ENCODE data around the gene NKPD1. TPM values are rescaled to one million over a fixed set of nuclear protein-coding genes. Genes with fewer than 3 reads are reported as not detected.
A peak's percentile ranks its signal among the peaks of the same experiment; 100 is the strongest.

NKPD1 gene
- total and polyA plus RNA-seq, 9 of the 15 experiments (the other 6 are each of a cell fraction or from before 2014, with no cell fraction given), result 0.03 to 0.09 (median 0.04) TPM; not detected in 5

- TF ChIP-seq NR4A1 (CRISPR knock-in tag; IDR thresholded peaks at IDR 0.05), result no peak
- no peak for TF ChIP-seq NR4A1 (tag; IDR thresholded peaks at IDR 0.05)
- TF ChIP-seq MBD2 (IDR thresholded peaks at IDR 0.05; ENCODE audit: borderline replicate concordance, low read depth), result no peak
Observed at GRCh38 chr19:45180936-45181335, 20.2 kb upstream of the NKPD1 start (continued).

- H2AFZ ChIP-seq (ENCODE audit: low read depth, low read length), result peak overlapping the region; percentile 94
- DNase-seq (ENCODE audit: extremely low read depth in 1 of 4, low spot score in 3 of 4), result peak in 3 of 4 experiments; percentile 32 to 42 (median 41)
- H3K79me2 ChIP-seq (ENCODE audit: control insufficient read depth, insufficient read depth, low read length), result peaks cover 42% of the 10 kb centered on the region
- intact Hi-C loops (cut with micrococcal nuclease) (no loop called here), in situ Hi-C loops (cut with MboI) (no loop called here)
- ATAC-seq, result no peak
- WGBS (ENCODE audit: insufficient coverage, low coverage, missing lambda C conversion rate), result 4% methylated on average over 9 of the region's 9 CpGs
- no peaks in the 10 kb centered on the region for H4K20me1 ChIP-seq (replicated peaks; ENCODE audit: control insufficient read depth, insufficient read depth, low read length)
- H3K4me2 ChIP-seq (ENCODE audit: insufficient read depth, low read length), result peak overlapping the region; percentile 93
- peak overlapping the region; percentile 72 for H3K4me3 ChIP-seq
- H3K9ac ChIP-seq (ENCODE audit: insufficient read depth in 1 of 2, low read depth in 2 of 2, low read length in 2 of 2), result peak overlapping the region; percentile 80 to 99
- no peaks in the 10 kb centered on the region for H3K9me3 ChIP-seq (replicated peaks; ENCODE audit: control insufficient read depth, insufficient read depth, low read depth, low read length)
- peak overlapping the region; percentile 74 for H3K27ac ChIP-seq (ENCODE audit: extremely low read depth, low read depth, low read length)
- H3K36me3 ChIP-seq (ENCODE audit: control insufficient read depth, insufficient read depth, low read length), result peaks cover 13% of the 10 kb centered on the region; the same call in 2 of the 3 replicates
- ChIA-PET POLR2A (interaction anchor here (0.6 to 1.8 kb wide), 6 partner anchors 10 to 151 kb away, joined by 3 to 6 read pairs (median 4); partner anchors contain the start of gene EXOC3L2), CTCF (ENCODE audit: low intra/inter-chr PET ratio) (interaction anchor here (0.6 kb wide), 1 partner anchor 190 kb away, joined by 4 read pairs; no protein-coding TSS in a partner anchor)
- H3K9me1 ChIP-seq (ENCODE audit: control insufficient read depth, insufficient read depth, low read length), result no peaks in the 10 kb centered on the region
- no TSS peak for BruUV-seq (replicated peaks)
- H3K4me1 ChIP-seq (replicated peaks in 1 of 2; ENCODE audit: control insufficient read depth in 2 of 2, insufficient read depth in 2 of 2, low read length in 2 of 2), result peaks cover 14 to 43% of the 10 kb centered on the region in 2 experiments
- no peaks in the 10 kb centered on the region for H3K27me3 ChIP-seq (ENCODE audit: control insufficient read depth in 2 of 2, insufficient read depth in 2 of 2, low read length in 2 of 2)
- no peak for FAIRE-seq
- TF ChIP-seq SMARCA4 (IDR thresholded peaks at IDR 0.05), result no peak
- no peak for TF ChIP-seq TFAP4 (CRISPR knock-in tag; IDR thresholded peaks at IDR 0.05; ENCODE audit: borderline replicate concordance)
- no peak; the same call in 1 of the 2 replicates for TF ChIP-seq KAT7 (CRISPR knock-in tag; IDR thresholded peaks at IDR 0.05; ENCODE audit: borderline replicate concordance)
- no peak for TF ChIP-seq ESRRA (IDR thresholded peaks at IDR 0.05; ENCODE audit: borderline replicate concordance, low read depth)
- no peak for TF ChIP-seq NFE2L1 (tag; IDR thresholded peaks at IDR 0.05; ENCODE audit: borderline replicate concordance, low read depth)
- TF ChIP-seq DEAF1 (CRISPR knock-in tag; IDR thresholded peaks at IDR 0.05), result no peak
- TF ChIP-seq CREB3 (tag; conservative IDR thresholded peaks at IDR 0.05; ENCODE audit: low read depth), result no peak
- TF ChIP-seq XRCC4 (IDR thresholded peaks at IDR 0.05; ENCODE audit: extremely low read depth, insufficient read depth, insufficient read length), result no peak
- TF ChIP-seq ZNF174 (CRISPR knock-in tag; IDR thresholded peaks at IDR 0.05), result no peak
- peak; percentile 67 for TF ChIP-seq ZNF384 (IDR thresholded peaks at IDR 0.05; ENCODE audit: low read depth, low read length)
- TF ChIP-seq HSF4 (CRISPR knock-in tag; IDR thresholded peaks at IDR 0.05; ENCODE audit: borderline replicate concordance), result no peak
- no peak for TF ChIP-seq HLTF (IDR thresholded peaks at IDR 0.05)
- 0 out of 2 replicates have a peak, but pooled peaks have one; percentile 31 for TF ChIP-seq PML (IDR thresholded peaks at IDR 0.05; ENCODE audit: low read length)
- TF ChIP-seq CHD1 (IDR thresholded peaks at IDR 0.05; ENCODE audit: low read length), result peak; percentile 13
- TF ChIP-seq SLC30A9 (CRISPR knock-in tag; IDR thresholded peaks at IDR 0.05), result no peak
- no peak for TF ChIP-seq DIDO1 (tag; IDR thresholded peaks at IDR 0.05; ENCODE audit: low read depth)
- no peak for TF ChIP-seq RAD51 (IDR thresholded peaks at IDR 0.05; ENCODE audit: borderline replicate concordance, low read depth)
Observed at GRCh38 chr19:45179892-45180370, 19.1 kb upstream of the NKPD1 start.

Measured in K562 (cell line).